HepG2 (cell line): Measurements from ENCODE around the gene NFATC1. TPM values are rescaled to one million over a fixed set of nuclear protein-coding genes. Genes with fewer than 3 reads are reported as not detected.

Experiments used
- ATAC-seq: fragments of 200-7000 bp; cut with Tn5 transposase; 3 replicates; pipeline ENCODE4 v1.9.1; 2020; ENCODE audit warnings: mild to moderate bottlenecking, moderate library complexity
- BruUV-seq: library from RNA; stranded (reverse); fragments of 400-500 nt; replicated peaks from 2 replicates; lab custom pipeline; 2021; lab: Mats Ljungman, UMichigan
- CTCF ChIA-PET: fragments of 300-600 bp; formaldehyde crosslinking; extraction: SDS; loops from one replicate; lab custom pipeline; 2021; ENCODE audit warnings: low total read pairs, inconsistent platforms, low intra/inter-chr PET ratio; lab: Yijun Ruan, JAX
- POLR2A ChIA-PET: fragments of 350-600 bp; sonication (Branson Sonifier 250); formaldehyde crosslinking; loops from one replicate; lab custom pipeline; 2020; ENCODE audit warnings: antibody characterized with exemption, inconsistent platforms; lab: Yijun Ruan, JAX
- DNase-seq: peaks from one replicate; pipeline ENCODE4 v3.0.0-alpha.2; 2015; ENCODE audit warnings: low spot score
- FAIRE-seq: peaks from 3 replicates; lab custom pipeline; 2011; peaks lifted over from hg19 to GRCh38; lab: Jason Lieb, UNC
- H2AFZ ChIP-seq: one replicate; pipeline ENCODE4 v1.6.1; 2011; ENCODE audit warnings: low read length, inconsistent platforms
- H3K27ac ChIP-seq: fragments of 300-600 bp; 3 replicates; pipeline ENCODE4 v1.8.0; 2011; ENCODE audit warnings: mixed run types, mild to moderate bottlenecking, mixed read lengths, low read length, inconsistent platforms; ENCODE audit not compliant: insufficient read depth; ENCODE audit errors: extremely low read length
- H3K27me3 ChIP-seq, 2 experiments: fragments of 200-600 bp in 1 of 2; 2 replicates in 1 of 2; 3 replicates in 1 of 2; pipeline versions ENCODE4 v1.6.0 to v1.8.0; 2011; ENCODE audit warnings: low read length in 2 of 2, mild to moderate bottlenecking in 2 of 2, moderate library complexity in 2 of 2, inconsistent platforms in 1 of 2; ENCODE audit not compliant: insufficient read depth in 2 of 2, control insufficient read depth in 1 of 2
- H3K36me3 ChIP-seq, 2 experiments: fragments of 200-600 bp in 1 of 2; replicated peaks in 1 of 2; 2 replicates in 1 of 2; 3 replicates in 1 of 2; pipeline versions ENCODE4 v1.5.1 to v1.8.0; 2011; ENCODE audit warnings: low read length in 2 of 2, inconsistent platforms in 1 of 2; ENCODE audit not compliant: insufficient read depth in 2 of 2, control insufficient read depth in 1 of 2
- H3K4me1 ChIP-seq: 2 replicates; pipeline ENCODE4 v1.5.1; 2012; ENCODE audit warnings: low read length, inconsistent platforms; ENCODE audit not compliant: insufficient read depth
- H3K4me2 ChIP-seq: 2 replicates; pipeline ENCODE4 v1.6.0; 2011; ENCODE audit warnings: low read depth, low read length, inconsistent platforms
- H3K4me3 ChIP-seq, 3 experiments: fragments of 200-600 bp in 1 of 3; sonication (generic), shearing (Covaris generic) in 1 of 3; replicated peaks in 1 of 3; 2 replicates each; pipeline ENCODE4 v1.5.1; 2011 to 2016; ENCODE audit warnings: low read length in 3 of 3, inconsistent platforms in 2 of 3, low read depth in 2 of 3, mild to moderate bottlenecking in 2 of 3, control low read depth in 1 of 3, mixed read lengths in 1 of 3; ENCODE audit not compliant: insufficient read depth in 1 of 3
- H3K79me2 ChIP-seq: one replicate; pipeline ENCODE4 v1.6.1; 2011; ENCODE audit warnings: low read length, inconsistent platforms; ENCODE audit not compliant: insufficient read depth
- H3K9ac ChIP-seq: 2 replicates; pipeline ENCODE4 v1.6.0; 2011; ENCODE audit warnings: mild to moderate bottlenecking, low read depth, low read length, inconsistent platforms; ENCODE audit not compliant: insufficient read depth
- H3K9me3 ChIP-seq: 2 replicates; pipeline ENCODE4 v1.5.1; 2012; ENCODE audit warnings: mild to moderate bottlenecking, low read length
- H4K20me1 ChIP-seq: 2 replicates; pipeline ENCODE4 v1.6.0; 2011; ENCODE audit warnings: inconsistent platforms, mild to moderate bottlenecking, low read length, moderate library complexity; ENCODE audit not compliant: insufficient read depth
- ZNF337 ChIP-seq: sonication (generic); formaldehyde crosslinking; IDR thresholded peaks from 2 replicates; pipeline ENCODE4 v1.5.1; 2020; ENCODE audit warnings: missing genetic modification reagents, low read depth, mild to moderate bottlenecking, borderline replicate concordance
- ZNF564 ChIP-seq: sonication (generic); formaldehyde crosslinking; IDR thresholded peaks from 2 replicates; pipeline ENCODE4 v1.8.1; 2023; ENCODE audit warnings: mild to moderate bottlenecking, missing genetic modification reagents
- WGBS: methylation state at CpG from one replicate; pipeline ENCODE4 v1.1.6; 2017; ENCODE audit warnings: low lambda C conversion rate; 5-methylcytosine and 5-hydroxymethylcytosine counted together
- in situ Hi-C: cut with HindIII; loops from 2 replicates; pipeline ENCODE4 v1.10.0; 2017; ENCODE audit warnings: low pct_unique_long_range_greater_than_20kb; ENCODE audit not compliant: extremely low pct_ligation_motif_present
- intact Hi-C: fragments of 100-400 bp; cut with micrococcal nuclease; formaldehyde crosslinking; loops from one replicate; pipeline ENCODE4 v1.10.0; 2022; ENCODE audit not compliant: unreplicated experiment
- polyA plus RNA-seq, 8 experiments: library from polyadenylated mRNA; depleted of rRNA in 3 of 8; stranded (reverse) in 7 of 8; unstranded in 1 of 8; fragments of >200 nt; fragmentation: Illumina TruSeq in 4 of 8; extraction: Trizol in 4 of 8; gene quantifications; 2 replicates each; pipeline versions ENCODE4 v1.2.1 to v1.2.3, GENCODE V29; 2011 to 2016; ENCODE audit warnings: low read depth in 4 of 8, missing spikeins in 1 of 8, mixed read lengths in 1 of 8; ENCODE audit not compliant: insufficient read depth in 1 of 8
- total RNA-seq, 5 experiments: library from RNA; depleted of rRNA; stranded (reverse); fragments of >200 nt; fragmentation: Illumina TruSeq; extraction: Trizol; gene quantifications; 2 replicates each; pipeline ENCODE4 v1.2.3, GENCODE V29; 2016; ENCODE audit warnings: low read depth in 1 of 5
- TF ChIP-seq, protein P1 (sequence below): sonication (generic); formaldehyde crosslinking; IDR thresholded peaks from 2 replicates; pipeline ENCODE4 v1.4.0; 2020; ENCODE audit warnings: missing genetic modification reagents
- TF ChIP-seq, protein P2 (sequence below): sonication (generic); formaldehyde crosslinking; IDR thresholded peaks from 2 replicates; pipeline ENCODE4 v1.5.0; 2020; ENCODE audit warnings: missing genetic modification reagents, mild to moderate bottlenecking, borderline replicate concordance

Gene NFATC1
- total and polyA plus RNA-seq, 2 of the 13 experiments (the other 11 are each of a cell fraction or from before 2014, with no cell fraction given): not detected

DNA sequence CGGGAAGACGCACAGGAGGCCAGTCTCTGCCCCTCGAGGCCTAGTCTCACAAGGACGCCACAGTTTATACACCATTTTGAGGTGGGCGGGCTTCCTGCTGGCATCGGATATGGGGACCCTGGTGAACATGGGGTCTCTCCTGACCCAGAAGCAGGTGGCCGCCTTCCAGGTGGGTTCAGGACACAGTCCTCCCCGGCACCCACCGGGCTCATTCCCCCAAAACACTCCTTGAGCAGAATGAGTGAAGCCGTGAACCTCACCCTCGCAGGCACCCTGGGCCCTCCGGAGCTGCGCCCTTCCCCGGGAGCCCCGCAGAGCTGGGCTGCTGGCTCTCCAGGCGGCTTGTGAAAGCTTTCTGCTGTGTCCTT is 6.5 kb downstream of the NFATC1 start:
- 61% methylated on average over 13 of the region's 16 CpGs for WGBS
- BruUV-seq: no TSS peak
- no peak overlapping the region for H3K4me3 ChIP-seq
- TF ChIP-seq, protein P1, sequence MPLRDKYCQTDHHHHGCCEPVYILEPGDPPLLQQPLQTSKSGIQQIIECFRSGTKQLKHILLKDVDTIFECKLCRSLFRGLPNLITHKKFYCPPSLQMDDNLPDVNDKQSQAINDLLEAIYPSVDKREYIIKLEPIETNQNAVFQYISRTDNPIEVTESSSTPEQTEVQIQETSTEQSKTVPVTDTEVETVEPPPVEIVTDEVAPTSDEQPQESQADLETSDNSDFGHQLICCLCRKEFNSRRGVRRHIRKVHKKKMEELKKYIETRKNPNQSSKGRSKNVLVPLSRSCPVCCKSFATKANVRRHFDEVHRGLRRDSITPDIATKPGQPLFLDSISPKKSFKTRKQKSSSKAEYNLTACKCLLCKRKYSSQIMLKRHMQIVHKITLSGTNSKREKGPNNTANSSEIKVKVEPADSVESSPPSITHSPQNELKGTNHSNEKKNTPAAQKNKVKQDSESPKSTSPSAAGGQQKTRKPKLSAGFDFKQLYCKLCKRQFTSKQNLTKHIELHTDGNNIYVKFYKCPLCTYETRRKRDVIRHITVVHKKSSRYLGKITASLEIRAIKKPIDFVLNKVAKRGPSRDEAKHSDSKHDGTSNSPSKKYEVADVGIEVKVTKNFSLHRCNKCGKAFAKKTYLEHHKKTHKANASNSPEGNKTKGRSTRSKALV (CRISPR knock-in tag): no peak
- no peak for TF ChIP-seq ZNF337
- TF ChIP-seq, protein P2, sequence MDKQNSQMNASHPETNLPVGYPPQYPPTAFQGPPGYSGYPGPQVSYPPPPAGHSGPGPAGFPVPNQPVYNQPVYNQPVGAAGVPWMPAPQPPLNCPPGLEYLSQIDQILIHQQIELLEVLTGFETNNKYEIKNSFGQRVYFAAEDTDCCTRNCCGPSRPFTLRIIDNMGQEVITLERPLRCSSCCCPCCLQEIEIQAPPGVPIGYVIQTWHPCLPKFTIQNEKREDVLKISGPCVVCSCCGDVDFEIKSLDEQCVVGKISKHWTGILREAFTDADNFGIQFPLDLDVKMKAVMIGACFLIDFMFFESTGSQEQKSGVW (CRISPR knock-in tag): no peak
- no peak for TF ChIP-seq ZNF564 (CRISPR knock-in tag)
- TF ChIP-seq, all 625 proteins: peak for 0
- Histone ChIP-seq H3K4me2 (no peak overlapping the region), H3K79me2 (no peaks in the 10 kb centered on the region), H3K27ac (no peak overlapping the region), H3K9me3 (no peaks in the 10 kb centered on the region), H3K9ac (no peak overlapping the region), H3K27me3 (peaks cover 23 to 82% of the 10 kb centered on the region in 2 experiments), H3K36me3 (no peaks in the 10 kb centered on the region), H3K4me1 (0 out of 2 replicates have a peak, but pooled peaks cover 6% of the 10 kb centered on the region), H4K20me1 (no peaks in the 10 kb centered on the region; the same call in 1 of the 2 replicates), H2AFZ (no peak overlapping the region)
- ChIA-PET POLR2A (no interaction called here), CTCF (no interaction called here)
- DNase-seq (no peak), ATAC-seq (no peak; the same call in 2 of the 3 replicates), FAIRE-seq (no peak)
- in situ Hi-C loops (no loop called here), intact Hi-C loops (no loop called here)
